GM18511 (cell line): ENCODE data around the gene SPEF1.

ENCODE experiments used
- ATAC-seq: cut with Tn5 transposase; IDR thresholded peaks from one replicate; pipeline ENCODE4 v1.9.1; 2021; ENCODE audit warnings: mild to moderate bottlenecking, moderate library complexity; ENCODE audit not compliant: unreplicated experiment

The SPEF1 gene

GRCh38 chr20:3751305-3751674 lies 30.0 kb downstream of the SPEF1 start:
- no peak for ATAC-seq

GRCh38 chr20:3749689-3750531 lies 31.3 kb downstream of the SPEF1 start:
- no peak for ATAC-seq

GRCh38 chr20:3749087-3749688 lies 32.1 kb downstream of the SPEF1 start:
- ATAC-seq = no peak

- ATAC-seq = no peak
Observed at GRCh38 chr20:3748073-3748472, 33.2 kb downstream of the SPEF1 start.

- no peak for ATAC-seq
Observed at GRCh38 chr20:3747471-3747870, 33.8 kb downstream of the SPEF1 start.

- no peak for ATAC-seq
Observed at GRCh38 chr20:3745686-3746173, 35.5 kb downstream of the SPEF1 start.

- ATAC-seq = no peak
Observed at GRCh38 chr20:3744806-3745685, 36.2 kb downstream of the SPEF1 start.

- ATAC-seq = no peak
Observed at GRCh38 chr20:3744037-3744436, 37.2 kb downstream of the SPEF1 start.

- no peak for ATAC-seq
Observed at GRCh38 chr20:3743251-3743650, 38.0 kb downstream of the SPEF1 start.

GRCh38 chr20:3741836-3742458 lies 39.3 kb downstream of the SPEF1 start:
- ATAC-seq = no peak

GRCh38 chr20:3740615-3741301 lies 40.5 kb downstream of the SPEF1 start:
- no peak for ATAC-seq

- no peak for ATAC-seq
Observed at GRCh38 chr20:3739926-3740451, 41.3 kb downstream of the SPEF1 start.

GRCh38 chr20:3739054-3739925 lies 42.0 kb downstream of the SPEF1 start:
- no peak for ATAC-seq

- ATAC-seq = no peak
Observed at GRCh38 chr20:3738111-3739053, 42.9 kb downstream of the SPEF1 start.

- no peak for ATAC-seq
Observed at GRCh38 chr20:3735768-3736167, 45.5 kb downstream of the SPEF1 start.

- ATAC-seq = no peak
Observed at GRCh38 chr20:3734111-3734843, 47.0 kb downstream of the SPEF1 start.
